NCI-H1105 treated with DMSO at 0.1 percent for 48 hours (cell line): Measurements from ENCODE around the gene MAML3.
A peak's percentile ranks its signal among the peaks of the same experiment; 100 is the strongest.

Experiments used
- DNase-seq: peaks from one replicate; lab custom pipeline; 2025; lab: John Stamatoyannopoulos, UW

Gene MAML3

GRCh38 chr4:139749835-139750498, 404.0 kb downstream of the MAML3 start:
- no peak for DNase-seq

- no peak for DNase-seq
Measured at GRCh38 chr4:139749338-139749737, 404.6 kb downstream of the MAML3 start.

GRCh38 chr4:139746431-139747171, 407.4 kb downstream of the MAML3 start:
- no peak for DNase-seq

- DNase-seq: no peak
Measured at GRCh38 chr4:139745111-139745639, 408.8 kb downstream of the MAML3 start.

- DNase-seq: no peak
Measured at GRCh38 chr4:139744232-139744631, 409.8 kb downstream of the MAML3 start.

- no peak for DNase-seq
Measured at GRCh38 chr4:139743027-139743426, 411.0 kb downstream of the MAML3 start.

- peak; percentile 43 for DNase-seq
Measured at GRCh38 chr4:139740531-139741041, 413.4 kb downstream of the MAML3 start.

- no peak for DNase-seq
Measured at GRCh38 chr4:139740121-139740520, 413.9 kb downstream of the MAML3 start.

- DNase-seq: no peak
Measured at GRCh38 chr4:139738846-139739613, 415.0 kb downstream of the MAML3 start.

GRCh38 chr4:139736661-139737060, 417.3 kb downstream of the MAML3 start:
- DNase-seq: no peak

GRCh38 chr4:139736274-139736660, 417.7 kb downstream of the MAML3 start:
- no peak for DNase-seq

GRCh38 chr4:139735381-139736273, 418.4 kb downstream of the MAML3 start:
- DNase-seq: no peak

GRCh38 chr4:139734875-139735380, 419.1 kb downstream of the MAML3 start:
- peak; percentile 88 for DNase-seq

GRCh38 chr4:139734201-139734874, 419.6 kb downstream of the MAML3 start:
- no peak for DNase-seq

- DNase-seq: no peak
Measured at GRCh38 chr4:139732991-139733570, 420.9 kb downstream of the MAML3 start.

- peak; percentile 88 for DNase-seq
Measured at GRCh38 chr4:139728840-139729239, 425.1 kb downstream of the MAML3 start.

- no peak for DNase-seq
Measured at GRCh38 chr4:139728146-139728545, 425.8 kb downstream of the MAML3 start.

- DNase-seq: no peak
Measured at GRCh38 chr4:139726615-139727014, 427.4 kb downstream of the MAML3 start.

- DNase-seq: no peak
Measured at GRCh38 chr4:139725236-139725635, 428.7 kb downstream of the MAML3 start.

- DNase-seq: no peak
Measured at GRCh38 chr4:139721789-139722188, 432.2 kb downstream of the MAML3 start.
